Body of pancreas (tissue), 4 donors: ENCODE data around the gene CTNNBIP1.

Experiments used
- CTCF ChIP-seq, 7 experiments: fragments of 450-650 bp in 4 of 7; fragments of 200-600 bp in 3 of 7; sonication (generic) in 3 of 7; IDR thresholded peaks; one replicate each; pipeline ENCODE4 v1.5.1; 2016 to 2019; ENCODE audit warnings: antibody characterized with exemption in 7 of 7
- POLR2A ChIP-seq, 3 donors: fragments of 450-650 bp; IDR thresholded peaks; one replicate each; pipeline ENCODE4 v1.6.1; 2016; ENCODE audit warnings: antibody characterized with exemption in 3 of 3, mild to moderate bottlenecking in 2 of 3

GRCh38 chr1:9865724-9866123 is 44.3 kb downstream of the CTNNBIP1 start:
- TF ChIP-seq CTCF (IDR thresholded peaks at IDR 0.05) (no peak), POLR2A (IDR thresholded peaks at IDR 0.05) (no peak)
